ENCODE results near the gene SGTA. TPM values are rescaled to one million over a fixed set of nuclear protein-coding genes. Genes with fewer than 3 reads are reported as not detected.

Gene SGTA
- total RNA-seq, 1 experiment from 2014 or later = 85.7 TPM

- intact Hi-C loops (cut with micrococcal nuclease; ENCODE audit: unreplicated experiment) = no loop called here
- no peaks in the 10 kb centered on the region; the same call in 1 of the 2 replicates for H3K9me3 ChIP-seq (ENCODE audit: control insufficient read depth, insufficient read depth, low read depth, low read length)
- H3K27ac ChIP-seq (ENCODE audit: low read length) = no peak overlapping the region
- BruUV-seq (replicated peaks) = no TSS peak
- CTCF ChIA-PET = interaction anchor here (1.1 kb wide), 2 partner anchors 37 to 48 kb away, joined by 3 read pairs; no protein-coding TSS in a partner anchor
- no peaks in the 10 kb centered on the region for H3K36me3 ChIP-seq (ENCODE audit: control insufficient read depth, insufficient read depth, low read length)
- H3K4me1 ChIP-seq (ENCODE audit: control insufficient read depth, insufficient read depth, low read length) = no peaks in the 10 kb centered on the region
- TF ChIP-seq, protein P1, sequence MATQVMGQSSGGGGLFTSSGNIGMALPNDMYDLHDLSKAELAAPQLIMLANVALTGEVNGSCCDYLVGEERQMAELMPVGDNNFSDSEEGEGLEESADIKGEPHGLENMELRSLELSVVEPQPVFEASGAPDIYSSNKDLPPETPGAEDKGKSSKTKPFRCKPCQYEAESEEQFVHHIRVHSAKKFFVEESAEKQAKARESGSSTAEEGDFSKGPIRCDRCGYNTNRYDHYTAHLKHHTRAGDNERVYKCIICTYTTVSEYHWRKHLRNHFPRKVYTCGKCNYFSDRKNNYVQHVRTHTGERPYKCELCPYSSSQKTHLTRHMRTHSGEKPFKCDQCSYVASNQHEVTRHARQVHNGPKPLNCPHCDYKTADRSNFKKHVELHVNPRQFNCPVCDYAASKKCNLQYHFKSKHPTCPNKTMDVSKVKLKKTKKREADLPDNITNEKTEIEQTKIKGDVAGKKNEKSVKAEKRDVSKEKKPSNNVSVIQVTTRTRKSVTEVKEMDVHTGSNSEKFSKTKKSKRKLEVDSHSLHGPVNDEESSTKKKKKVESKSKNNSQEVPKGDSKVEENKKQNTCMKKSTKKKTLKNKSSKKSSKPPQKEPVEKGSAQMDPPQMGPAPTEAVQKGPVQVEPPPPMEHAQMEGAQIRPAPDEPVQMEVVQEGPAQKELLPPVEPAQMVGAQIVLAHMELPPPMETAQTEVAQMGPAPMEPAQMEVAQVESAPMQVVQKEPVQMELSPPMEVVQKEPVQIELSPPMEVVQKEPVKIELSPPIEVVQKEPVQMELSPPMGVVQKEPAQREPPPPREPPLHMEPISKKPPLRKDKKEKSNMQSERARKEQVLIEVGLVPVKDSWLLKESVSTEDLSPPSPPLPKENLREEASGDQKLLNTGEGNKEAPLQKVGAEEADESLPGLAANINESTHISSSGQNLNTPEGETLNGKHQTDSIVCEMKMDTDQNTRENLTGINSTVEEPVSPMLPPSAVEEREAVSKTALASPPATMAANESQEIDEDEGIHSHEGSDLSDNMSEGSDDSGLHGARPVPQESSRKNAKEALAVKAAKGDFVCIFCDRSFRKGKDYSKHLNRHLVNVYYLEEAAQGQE (IDR thresholded peaks at IDR 0.05; ENCODE audit: insufficient read depth in 1 of 2, low read depth in 2 of 2, low read length in 1 of 2) = no peak
- TF ChIP-seq TCF7L2 (IDR thresholded peaks at IDR 0.05; ENCODE audit: low read depth, low read length) (no peak), SIN3A (IDR thresholded peaks at IDR 0.05; ENCODE audit: borderline replicate concordance, insufficient read depth, low read depth, low read length) (no peak), POLR2AphosphoS5 (IDR thresholded peaks at IDR 0.05; ENCODE audit: low read depth, low read length) (no peak)
- TF ChIP-seq, protein P2, sequence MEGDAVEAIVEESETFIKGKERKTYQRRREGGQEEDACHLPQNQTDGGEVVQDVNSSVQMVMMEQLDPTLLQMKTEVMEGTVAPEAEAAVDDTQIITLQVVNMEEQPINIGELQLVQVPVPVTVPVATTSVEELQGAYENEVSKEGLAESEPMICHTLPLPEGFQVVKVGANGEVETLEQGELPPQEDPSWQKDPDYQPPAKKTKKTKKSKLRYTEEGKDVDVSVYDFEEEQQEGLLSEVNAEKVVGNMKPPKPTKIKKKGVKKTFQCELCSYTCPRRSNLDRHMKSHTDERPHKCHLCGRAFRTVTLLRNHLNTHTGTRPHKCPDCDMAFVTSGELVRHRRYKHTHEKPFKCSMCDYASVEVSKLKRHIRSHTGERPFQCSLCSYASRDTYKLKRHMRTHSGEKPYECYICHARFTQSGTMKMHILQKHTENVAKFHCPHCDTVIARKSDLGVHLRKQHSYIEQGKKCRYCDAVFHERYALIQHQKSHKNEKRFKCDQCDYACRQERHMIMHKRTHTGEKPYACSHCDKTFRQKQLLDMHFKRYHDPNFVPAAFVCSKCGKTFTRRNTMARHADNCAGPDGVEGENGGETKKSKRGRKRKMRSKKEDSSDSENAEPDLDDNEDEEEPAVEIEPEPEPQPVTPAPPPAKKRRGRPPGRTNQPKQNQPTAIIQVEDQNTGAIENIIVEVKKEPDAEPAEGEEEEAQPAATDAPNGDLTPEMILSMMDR (IDR thresholded peaks at IDR 0.05) = no peak
- ATAC-seq (no peak), DNase-seq (ENCODE audit: low read depth, low spot score) (no peak)
- POLR2A ChIA-PET = interaction anchor here (0.5 to 0.6 kb wide), 2 partner anchors 296 to 326 kb away, joined by 3 read pairs; no protein-coding TSS in a partner anchor
- H3K4me3 ChIP-seq (ENCODE audit: low read depth in 2 of 2, low read length in 2 of 2) = no peak overlapping the region
- no peaks in the 10 kb centered on the region for H3K27me3 ChIP-seq (ENCODE audit: control insufficient read depth, insufficient read depth, low read length)
- in situ Hi-C loops (cut with HindIII; ENCODE audit: low pct_unique_long_range_greater_than_20kb, low sequenced_read_pairs) = no loop called here
These were observed 41.1 kb upstream of the SGTA start for GRCh38 chr19:2824129-2824528.

- ChIA-PET POLR2A (no interaction called here), CTCF (interaction anchor here (1.1 kb wide), 2 partner anchors 37 to 49 kb away, joined by 3 read pairs; no protein-coding TSS in a partner anchor)
- no peak for TF ChIP-seq TCF7L2 (IDR thresholded peaks at IDR 0.05; ENCODE audit: low read depth, low read length)
- TF ChIP-seq, protein P2 (IDR thresholded peaks at IDR 0.05) = no peak
- TF ChIP-seq, protein P1 (IDR thresholded peaks at IDR 0.05; ENCODE audit: insufficient read depth in 1 of 2, low read depth in 2 of 2, low read length in 1 of 2) = no peak
- TF ChIP-seq POLR2AphosphoS5 (IDR thresholded peaks at IDR 0.05; ENCODE audit: low read depth, low read length) = no peak
- no peak for TF ChIP-seq SIN3A (IDR thresholded peaks at IDR 0.05; ENCODE audit: borderline replicate concordance, insufficient read depth, low read depth, low read length)
- no peaks in the 10 kb centered on the region; the same call in 1 of the 2 replicates for H3K9me3 ChIP-seq (ENCODE audit: control insufficient read depth, insufficient read depth, low read depth, low read length)
- ATAC-seq = no peak
- no peaks in the 10 kb centered on the region for H3K4me1 ChIP-seq (ENCODE audit: control insufficient read depth, insufficient read depth, low read length)
- intact Hi-C loops (cut with micrococcal nuclease; ENCODE audit: unreplicated experiment) = no loop called here
- in situ Hi-C loops (cut with HindIII; ENCODE audit: low pct_unique_long_range_greater_than_20kb, low sequenced_read_pairs) = no loop called here
- DNase-seq (ENCODE audit: low read depth, low spot score) = no peak
- no TSS peak for BruUV-seq (replicated peaks)
- H3K27ac ChIP-seq (ENCODE audit: low read length) = no peak overlapping the region
- no peaks in the 10 kb centered on the region for H3K36me3 ChIP-seq (ENCODE audit: control insufficient read depth, insufficient read depth, low read length)
- H3K27me3 ChIP-seq (ENCODE audit: control insufficient read depth, insufficient read depth, low read length) = no peaks in the 10 kb centered on the region
- H3K4me3 ChIP-seq (ENCODE audit: low read depth in 2 of 2, low read length in 2 of 2) = no peak overlapping the region
These were observed 40.6 kb upstream of the SGTA start for GRCh38 chr19:2823646-2824045.
